BE2C (cell line): ENCODE results near the gene BST1.

Experiments used
- DNase-seq: peaks from one replicate; pipeline ENCODE4 v3.0.0-alpha.2; 2020
- H3K27me3 ChIP-seq: fragments of 250-450 bp; sonication (Bioruptor Pico); 2 replicates; pipeline ENCODE4 v1.5.1; 2020; ENCODE audit warnings: mild to moderate bottlenecking
- H3K36me3 ChIP-seq: fragments of 250-450 bp; sonication (Bioruptor Pico); 2 replicates; pipeline ENCODE4 v1.5.1; 2020; ENCODE audit warnings: mild to moderate bottlenecking
- H3K4me1 ChIP-seq: fragments of 250-450 bp; sonication (Bioruptor Pico); 2 replicates; pipeline ENCODE4 v1.5.1; 2020
- H3K4me3 ChIP-seq: 2 replicates; pipeline ENCODE4 v1.5.1; 2011; ENCODE audit warnings: low read depth, low read length
- H3K9me3 ChIP-seq: fragments of 250-450 bp; sonication (Bioruptor Pico); 2 replicates; pipeline ENCODE4 v1.5.1; 2020
- CTCF ChIP-seq: IDR thresholded peaks from 2 replicates; pipeline ENCODE4 v1.5.1; 2012; ENCODE audit warnings: mild to moderate bottlenecking, low read depth, low read length

Gene BST1

GRCh38 chr4:15740764-15741404 lies 38.0 kb downstream of the BST1 start:
- H3K27me3 ChIP-seq: no peaks in the 10 kb centered on the region
- H3K9me3 ChIP-seq: no peaks in the 10 kb centered on the region
- H3K4me3 ChIP-seq: no peak overlapping the region
- no peaks in the 10 kb centered on the region for H3K36me3 ChIP-seq
- TF ChIP-seq CTCF: no peak
- no peak for DNase-seq
- H3K4me1 ChIP-seq: no peaks in the 10 kb centered on the region

GRCh38 chr4:15742083-15742582 lies 39.3 kb downstream of the BST1 start:
- no peaks in the 10 kb centered on the region for H3K4me1 ChIP-seq
- DNase-seq: no peak
- no peaks in the 10 kb centered on the region for H3K36me3 ChIP-seq
- TF ChIP-seq CTCF: no peak
- H3K9me3 ChIP-seq: no peaks in the 10 kb centered on the region
- H3K4me3 ChIP-seq: no peak overlapping the region
- no peaks in the 10 kb centered on the region for H3K27me3 ChIP-seq

GRCh38 chr4:15742637-15743036 lies 39.8 kb downstream of the BST1 start:
- Histone ChIP-seq H3K4me3 (no peak overlapping the region), H3K27me3 (no peaks in the 10 kb centered on the region), H3K36me3 (no peaks in the 10 kb centered on the region), H3K9me3 (no peaks in the 10 kb centered on the region), H3K4me1 (no peaks in the 10 kb centered on the region)
- no peak for TF ChIP-seq CTCF
- DNase-seq: no peak

- H3K9me3 ChIP-seq: no peaks in the 10 kb centered on the region
- H3K27me3 ChIP-seq: no peaks in the 10 kb centered on the region
- no peak for TF ChIP-seq CTCF
- no peaks in the 10 kb centered on the region for H3K36me3 ChIP-seq
- H3K4me1 ChIP-seq: no peaks in the 10 kb centered on the region
- DNase-seq: no peak
- H3K4me3 ChIP-seq: no peak overlapping the region
These were observed 41.2 kb downstream of the BST1 start for GRCh38 chr4:15744016-15744545.

- Histone ChIP-seq H3K36me3 (no peaks in the 10 kb centered on the region), H3K9me3 (no peaks in the 10 kb centered on the region), H3K4me3 (no peak overlapping the region), H3K4me1 (no peaks in the 10 kb centered on the region), H3K27me3 (no peaks in the 10 kb centered on the region)
- no peak for TF ChIP-seq CTCF
- DNase-seq: no peak
These were observed 43.2 kb downstream of the BST1 start for GRCh38 chr4:15746110-15746509.

- Histone ChIP-seq H3K36me3 (no peaks in the 10 kb centered on the region), H3K27me3 (no peaks in the 10 kb centered on the region), H3K9me3 (no peaks in the 10 kb centered on the region), H3K4me1 (no peaks in the 10 kb centered on the region), H3K4me3 (no peak overlapping the region)
- DNase-seq: no peak
- TF ChIP-seq CTCF: no peak
These were observed 46.1 kb downstream of the BST1 start for GRCh38 chr4:15749001-15749400.
